ENCODE measurements around the gene COX19. TPM values are rescaled to one million over a fixed set of nuclear protein-coding genes. Genes with fewer than 3 reads are reported as not detected.

COX19 gene
- total and polyA plus RNA-seq, 2 of the 13 experiments (the other 11 are each of a cell fraction or from before 2014, with no cell fraction given): 11.5 to 21.7 TPM

DNA sequence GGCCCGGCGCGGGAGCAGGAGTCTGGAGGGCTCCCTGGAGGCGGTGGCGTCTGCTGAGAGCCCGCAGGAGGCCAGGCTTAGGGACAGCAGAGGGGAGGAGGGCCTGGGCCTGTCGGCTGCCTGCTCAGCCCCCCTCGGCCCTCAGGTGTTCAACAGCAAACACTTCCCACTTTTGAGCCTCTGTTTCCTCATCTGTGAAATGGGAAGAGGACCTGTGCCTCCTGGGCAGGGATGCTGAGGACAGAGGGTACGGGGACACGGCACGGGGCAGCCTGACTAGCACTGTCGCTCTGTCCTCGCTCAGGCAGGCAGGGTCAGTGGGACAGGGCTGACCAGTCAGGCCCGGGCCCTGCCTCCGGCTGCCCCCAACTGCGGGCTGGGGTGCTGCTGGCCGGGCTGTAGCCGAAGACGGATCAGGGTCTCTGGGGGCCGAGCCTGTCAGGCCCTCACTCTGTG is 8.3 kb upstream of the COX19 start:
- Histone ChIP-seq H3K9ac (ENCODE audit: insufficient read depth, low read depth, low read length) (peak overlapping the region; percentile 91), H3K27ac (ENCODE audit: extremely low read length, insufficient read depth, low read length) (peak overlapping the region; percentile 80), H3K4me3 (replicated peaks in 1 of 3; ENCODE audit: insufficient read depth in 1 of 3, low read depth in 2 of 3, low read length in 3 of 3) (peak overlapping the region; percentile 59 to 86 (median 71)), H3K79me2 (ENCODE audit: insufficient read depth, low read length) (peaks cover 36% of the 10 kb centered on the region), H3K36me3 (replicated peaks in 1 of 2; ENCODE audit: control insufficient read depth in 1 of 2, insufficient read depth in 2 of 2, low read length in 2 of 2) (peaks cover 10 to 16% of the 10 kb centered on the region in 2 experiments; a peak in 3 of 5 replicates), H2AFZ (ENCODE audit: low read length) (no peak overlapping the region), H3K27me3 (ENCODE audit: control insufficient read depth in 1 of 2, insufficient read depth in 2 of 2, low read length in 2 of 2) (no peaks in the 10 kb centered on the region), H3K9me3 (ENCODE audit: low read length) (no peaks in the 10 kb centered on the region), H3K4me1 (ENCODE audit: insufficient read depth, low read length) (peaks cover 75% of the 10 kb centered on the region), H3K4me2 (ENCODE audit: low read depth, low read length) (peak overlapping the region; percentile 98), H4K20me1 (ENCODE audit: insufficient read depth, low read length) (no peaks in the 10 kb centered on the region)
- WGBS (ENCODE audit: low lambda C conversion rate): 17% methylated on average over 7 of the region's 20 CpGs
- ATAC-seq (peak; percentile 5), DNase-seq (ENCODE audit: low spot score) (no peak), FAIRE-seq (no peak)
- intact Hi-C loops (cut with micrococcal nuclease; ENCODE audit: unreplicated experiment): no loop called here
- no TSS peak for BruUV-seq (replicated peaks)
- ChIA-PET CTCF (ENCODE audit: low intra/inter-chr PET ratio, low total read pairs) (interaction anchor here (1.1 kb wide), 1 partner anchor 19 kb away, joined by 3 read pairs; no protein-coding TSS in a partner anchor), POLR2A (interaction anchor here (0.7 to 6.1 kb wide), 8 partner anchors 8 to 173 kb away, joined by 3 to 97 read pairs (median 12); partner anchors contain the start of gene COX19)
- in situ Hi-C loops (cut with HindIII; ENCODE audit: extremely low pct_ligation_motif_present, low pct_unique_long_range_greater_than_20kb): no loop called here
- TF ChIP-seq RBM22 (optimal IDR thresholded peaks at IDR 0.05; ENCODE audit: low read length): no peak
- TF ChIP-seq ZBTB38 (CRISPR knock-in tag; IDR thresholded peaks at IDR 0.05): peak; percentile 33
- TF ChIP-seq SMAD3 (CRISPR knock-in tag; IDR thresholded peaks at IDR 0.05): 0 out of 2 replicates have a peak, but pooled peaks have one; percentile 5
- no peak for TF ChIP-seq TCF12 (IDR thresholded peaks at IDR 0.05)
- TF ChIP-seq TCF12 (CRISPR knock-in tag; IDR thresholded peaks at IDR 0.05): 0 out of 2 replicates have a peak, but pooled peaks have one; percentile 13
- 0 out of 2 replicates have a peak, but pooled peaks have one; percentile 1 for TF ChIP-seq ZNF33B (CRISPR knock-in tag; IDR thresholded peaks at IDR 0.05)
- TF ChIP-seq ZNF512B (CRISPR knock-in tag; IDR thresholded peaks at IDR 0.05; ENCODE audit: borderline replicate concordance): 0 out of 2 replicates have a peak, but pooled peaks have one; percentile 42
- peak; percentile 91 for TF ChIP-seq AGO2 (optimal IDR thresholded peaks at IDR 0.05; ENCODE audit: low read depth, low read length)
- TF ChIP-seq, protein P1, sequence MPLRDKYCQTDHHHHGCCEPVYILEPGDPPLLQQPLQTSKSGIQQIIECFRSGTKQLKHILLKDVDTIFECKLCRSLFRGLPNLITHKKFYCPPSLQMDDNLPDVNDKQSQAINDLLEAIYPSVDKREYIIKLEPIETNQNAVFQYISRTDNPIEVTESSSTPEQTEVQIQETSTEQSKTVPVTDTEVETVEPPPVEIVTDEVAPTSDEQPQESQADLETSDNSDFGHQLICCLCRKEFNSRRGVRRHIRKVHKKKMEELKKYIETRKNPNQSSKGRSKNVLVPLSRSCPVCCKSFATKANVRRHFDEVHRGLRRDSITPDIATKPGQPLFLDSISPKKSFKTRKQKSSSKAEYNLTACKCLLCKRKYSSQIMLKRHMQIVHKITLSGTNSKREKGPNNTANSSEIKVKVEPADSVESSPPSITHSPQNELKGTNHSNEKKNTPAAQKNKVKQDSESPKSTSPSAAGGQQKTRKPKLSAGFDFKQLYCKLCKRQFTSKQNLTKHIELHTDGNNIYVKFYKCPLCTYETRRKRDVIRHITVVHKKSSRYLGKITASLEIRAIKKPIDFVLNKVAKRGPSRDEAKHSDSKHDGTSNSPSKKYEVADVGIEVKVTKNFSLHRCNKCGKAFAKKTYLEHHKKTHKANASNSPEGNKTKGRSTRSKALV (CRISPR knock-in tag; IDR thresholded peaks at IDR 0.05): 0 out of 2 replicates have a peak, but pooled peaks have one; percentile 13
- TF ChIP-seq CBX1 (IDR thresholded peaks at IDR 0.05; ENCODE audit: low read depth): peak; percentile 53
- TF ChIP-seq ZNF773 (CRISPR knock-in tag; IDR thresholded peaks at IDR 0.05; ENCODE audit: borderline replicate concordance): 0 out of 2 replicates have a peak, but pooled peaks have one; percentile 15
- TF ChIP-seq ZNF337 (CRISPR knock-in tag; IDR thresholded peaks at IDR 0.05; ENCODE audit: borderline replicate concordance, low read depth): no peak
- TF ChIP-seq KDM5B (CRISPR knock-in tag; IDR thresholded peaks at IDR 0.05; ENCODE audit: borderline replicate concordance): 0 out of 2 replicates have a peak, but pooled peaks have one; percentile 11
- TF ChIP-seq TBL1XR1 (IDR thresholded peaks at IDR 0.05; ENCODE audit: borderline replicate concordance, low read length, partially characterized antibody): no peak
- 0 out of 2 replicates have a peak, but pooled peaks have one; percentile 24 for TF ChIP-seq DMAP1 (CRISPR knock-in tag; IDR thresholded peaks at IDR 0.05)
- peak; percentile 69; the same call in 1 of the 2 replicates for TF ChIP-seq ZNF850 (CRISPR knock-in tag; conservative IDR thresholded peaks at IDR 0.05)
- TF ChIP-seq ZBTB8A (CRISPR knock-in tag; IDR thresholded peaks at IDR 0.05; ENCODE audit: borderline replicate concordance, low read depth): peak; percentile 8; the same call in 1 of the 2 replicates
